MCF 10A (cell line): Measurements from ENCODE around the gene SLC51B. TPM values are rescaled to one million over a fixed set of nuclear protein-coding genes. Genes with fewer than 3 reads are reported as not detected.

Experiments used
- BruUV-seq: library from RNA; stranded (reverse); fragments of 400-500 nt; replicated peaks from 2 replicates; lab custom pipeline; 2021; lab: Mats Ljungman, UMichigan
- CTCF ChIA-PET: fragments of 300-600 bp; sonication (Branson Sonifier 250); formaldehyde crosslinking; extraction: SDS; loops from one replicate; lab custom pipeline; 2021; ENCODE audit warnings: antibody characterized with exemption, inconsistent platforms; lab: Yijun Ruan, JAX
- POLR2A ChIA-PET: fragments of 300-600, 350-650 bp; sonication (Branson Sonifier 250); formaldehyde crosslinking; extraction: SDS; loops from one replicate; lab custom pipeline; 2020; ENCODE audit warnings: antibody characterized with exemption, inconsistent platforms; lab: Yijun Ruan, JAX
- DNase-seq: peaks from one replicate; pipeline ENCODE4 v3.0.0-alpha.2; 2018; ENCODE audit not compliant: unreplicated experiment
- H3K27ac Mint-ChIP-seq: one replicate; pipeline ENCODE4 v1.8.0; 2022; ENCODE audit warnings: mild to moderate bottlenecking, low read depth, mixed read lengths; ENCODE audit not compliant: unreplicated experiment
- H3K27me3 Mint-ChIP-seq: one replicate; pipeline ENCODE4 v1.8.0; 2022; ENCODE audit warnings: mixed read lengths; ENCODE audit not compliant: insufficient read depth, unreplicated experiment
- H3K36me3 Mint-ChIP-seq: one replicate; pipeline ENCODE4 v1.8.0; 2022; ENCODE audit warnings: mild to moderate bottlenecking, moderate library complexity, mixed read lengths; ENCODE audit not compliant: insufficient read depth, unreplicated experiment
- H3K4me1 Mint-ChIP-seq: one replicate; pipeline ENCODE4 v1.8.0; 2022; ENCODE audit warnings: mixed read lengths; ENCODE audit not compliant: insufficient read depth, unreplicated experiment
- H3K4me3 Mint-ChIP-seq: one replicate; pipeline ENCODE4 v1.8.0; 2022; ENCODE audit warnings: mild to moderate bottlenecking, moderate library complexity, mixed read lengths; ENCODE audit not compliant: unreplicated experiment
- H3K9me3 Mint-ChIP-seq: one replicate; pipeline ENCODE4 v1.8.0; 2022; ENCODE audit warnings: mixed read lengths; ENCODE audit not compliant: unreplicated experiment
- CTCF ChIP-seq: fragments of 200-600 bp; IDR thresholded peaks from one replicate; pipeline ENCODE4 v1.8.0; 2022; ENCODE audit warnings: antibody characterized with exemption, mild to moderate bottlenecking; ENCODE audit not compliant: unreplicated experiment
- intact Hi-C: fragments of 100-400 bp; cut with micrococcal nuclease; formaldehyde crosslinking; loops from 2 replicates; pipeline ENCODE4 v1.14.1; 2022
- total RNA-seq: library from RNA; stranded (reverse); gene quantifications from 2 replicates; pipeline ENCODE4 v1.2.3, GENCODE V29; 2022

The SLC51B gene
- total RNA-seq, 1 experiment from 2014 or later, result not detected

GRCh38 chr15:65069179-65069578 lies 24.0 kb downstream of the SLC51B start:
- BruUV-seq, result no TSS peak
- no peaks in the 10 kb centered on the region for H3K36me3 Mint-ChIP-seq
- peaks cover 6% of the 10 kb centered on the region for H3K4me1 Mint-ChIP-seq
- ChIA-PET POLR2A (no interaction called here), CTCF (interaction anchor here (0.6 to 1.9 kb wide), 5 partner anchors 13 to 111 kb away, joined by 3 to 5 read pairs (median 4); no protein-coding TSS in a partner anchor)
- H3K9me3 Mint-ChIP-seq, result no peaks in the 10 kb centered on the region
- intact Hi-C loops, result no loop called here
- TF ChIP-seq CTCF, result no peak
- peaks cover 35% of the 10 kb centered on the region for H3K27me3 Mint-ChIP-seq
- no peak for DNase-seq
- H3K27ac Mint-ChIP-seq, result no peak overlapping the region
- H3K4me3 Mint-ChIP-seq, result no peak overlapping the region

GRCh38 chr15:65069779-65070546 lies 24.8 kb downstream of the SLC51B start:
- no peak for DNase-seq
- CTCF ChIA-PET, result interaction anchor here (0.6 to 1.9 kb wide), 5 partner anchors 13 to 111 kb away, joined by 3 to 5 read pairs (median 4); no protein-coding TSS in a partner anchor
- no TSS peak for BruUV-seq
- Mint-ChIP-seq H3K27ac (no peak overlapping the region), H3K27me3 (peaks cover 35% of the 10 kb centered on the region), H3K36me3 (no peaks in the 10 kb centered on the region), H3K9me3 (no peaks in the 10 kb centered on the region), H3K4me1 (peaks cover 6% of the 10 kb centered on the region), H3K4me3 (no peak overlapping the region)
- intact Hi-C loops, result no loop called here
- no peak for TF ChIP-seq CTCF
- POLR2A ChIA-PET, result interaction anchor here (0.8 to 1.0 kb wide), 2 partner anchors 14 to 18 kb away, joined by 3 read pairs; no protein-coding TSS in a partner anchor

GRCh38 chr15:65071381-65071811 lies 26.2 kb downstream of the SLC51B start:
- CTCF ChIA-PET, result no interaction called here

More at GRCh38 chr15:65071381-65071811, 26.2 kb downstream of the SLC51B start:
- H3K9me3 Mint-ChIP-seq, result no peaks in the 10 kb centered on the region
- no peak overlapping the region for H3K27ac Mint-ChIP-seq
- H3K27me3 Mint-ChIP-seq, result peaks cover 23% of the 10 kb centered on the region
- no peaks in the 10 kb centered on the region for H3K36me3 Mint-ChIP-seq
- TF ChIP-seq CTCF, result no peak
- no TSS peak for BruUV-seq
- peaks cover 6% of the 10 kb centered on the region for H3K4me1 Mint-ChIP-seq
- intact Hi-C loops, result no loop called here
- DNase-seq, result no peak
- POLR2A ChIA-PET, result no interaction called here
- no peak overlapping the region for H3K4me3 Mint-ChIP-seq
